ENCODE measurements around the gene FSTL5. TPM values are rescaled to one million over a fixed set of nuclear protein-coding genes. Genes with fewer than 3 reads are reported as not detected.

The FSTL5 gene
- polyA plus RNA-seq, 3 donors: 1.6 to 3.4 (median 1.9) TPM

DNA sequence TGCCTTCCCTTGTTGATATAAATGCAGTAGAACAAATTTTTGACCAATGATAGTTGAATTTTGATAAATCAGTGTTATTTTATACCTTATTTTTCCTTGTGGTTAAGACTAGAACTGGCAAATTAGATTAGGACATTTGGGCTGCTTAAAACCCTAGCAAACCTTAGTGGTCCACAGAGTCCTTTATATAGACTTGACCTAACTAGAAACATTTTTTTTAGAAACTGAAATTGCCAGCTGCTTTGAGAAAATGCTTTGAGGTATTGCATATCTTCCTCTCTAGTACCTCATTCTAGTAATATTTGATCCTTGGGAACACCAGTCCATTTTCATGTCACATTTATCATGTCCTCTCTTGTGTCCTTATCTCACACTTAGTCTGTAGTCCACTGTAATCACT, 580.3 kb downstream of the FSTL5 start:
- DNase-seq: no peak

DNA sequence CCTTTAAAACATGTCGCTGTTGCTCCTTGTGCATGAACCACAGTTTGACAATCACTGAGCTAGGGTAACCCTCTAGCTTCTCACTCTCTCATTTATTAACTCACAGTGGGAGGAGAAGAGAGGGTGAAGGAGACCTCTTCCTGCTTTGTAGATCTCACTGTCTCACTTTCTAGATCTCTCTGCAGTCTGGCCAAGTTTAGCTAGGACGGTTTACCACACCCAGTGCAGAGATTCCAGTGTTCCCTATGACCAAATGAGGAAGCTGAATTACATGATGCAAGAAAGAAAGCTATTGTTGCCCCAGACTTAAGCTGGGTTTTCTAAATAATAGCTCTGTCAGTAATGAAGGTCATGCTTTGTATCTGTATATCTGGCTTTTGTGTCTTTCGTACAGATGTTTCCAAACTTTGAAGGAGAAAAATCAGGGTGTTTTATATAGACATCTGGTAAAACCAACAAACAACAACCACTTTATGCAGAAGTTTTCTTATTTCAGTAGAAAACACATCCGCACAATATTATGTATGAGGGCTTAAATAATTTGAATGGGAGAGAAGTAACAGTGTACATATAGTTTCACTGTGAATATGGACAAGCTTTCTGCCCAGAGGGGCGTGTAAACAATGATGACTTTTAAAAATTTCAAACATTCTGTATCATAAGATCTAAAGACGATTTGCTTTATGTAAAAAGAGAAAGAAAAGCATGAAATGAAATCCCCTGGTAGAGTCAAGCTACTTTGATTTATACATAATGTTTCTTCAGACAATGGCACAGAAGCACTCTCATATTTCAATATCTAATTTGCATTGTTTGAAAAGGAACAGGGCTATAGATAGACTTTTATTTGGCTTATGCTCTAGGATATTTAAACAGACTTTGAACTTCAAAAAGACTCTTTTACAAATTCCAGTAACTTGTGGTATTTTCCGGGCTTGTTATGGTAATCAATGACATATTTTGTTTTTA, 582.3 kb downstream of the FSTL5 start:
- DNase-seq: no peak

DNA sequence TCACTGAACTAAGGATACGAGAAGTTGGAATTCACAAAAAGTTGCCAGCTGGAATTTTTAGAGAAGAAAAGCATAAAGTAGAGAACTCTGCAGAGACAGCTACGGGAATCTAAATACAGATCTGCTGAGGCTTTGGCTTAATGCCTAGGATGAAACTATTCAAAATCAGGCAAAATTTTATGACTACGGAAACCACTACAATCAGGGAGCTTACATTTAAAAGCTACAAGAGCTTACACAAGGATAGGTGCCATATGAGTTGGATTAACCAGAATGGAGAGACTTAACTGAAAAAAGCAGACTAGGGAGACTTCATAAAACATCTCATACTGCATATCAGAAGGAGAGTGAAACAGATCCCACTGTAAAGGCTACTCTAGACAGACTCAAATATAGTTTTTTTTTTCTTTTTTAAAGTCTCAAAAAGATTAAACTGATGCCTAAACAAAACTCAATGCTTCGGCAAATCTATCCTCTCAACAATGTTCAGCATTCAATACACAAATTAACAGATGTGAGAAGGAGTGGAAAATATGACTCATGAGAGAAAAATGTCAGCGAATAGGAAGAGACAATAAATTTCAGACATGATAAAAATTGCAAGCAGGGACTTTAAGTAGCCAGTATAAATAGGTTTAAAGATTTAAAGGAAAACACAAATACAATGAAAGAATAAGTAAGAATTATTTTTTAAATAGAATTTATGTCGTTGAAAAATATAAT, 586.1 kb downstream of the FSTL5 start:
- peak; percentile 9 for DNase-seq

DNA sequence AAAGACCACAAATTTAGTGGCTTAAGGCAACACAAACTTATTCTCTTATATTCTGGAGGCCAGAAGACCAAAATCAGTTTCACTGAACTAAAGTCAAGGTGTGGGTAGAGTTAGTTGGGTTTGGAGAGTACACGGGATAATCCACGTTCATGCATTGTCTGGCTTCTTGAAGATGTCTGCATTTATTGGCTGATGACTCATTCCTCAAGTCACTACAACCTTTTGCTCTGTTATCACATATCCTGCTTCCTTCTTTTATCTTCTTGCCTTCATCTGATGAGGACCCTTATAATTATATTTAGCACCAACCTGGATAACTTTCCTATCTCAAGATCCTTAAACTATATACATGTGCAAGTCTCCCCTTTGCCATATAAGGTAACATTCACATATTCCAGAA, 590.0 kb downstream of the FSTL5 start:
- DNase-seq: no peak

GRCh38 chr4:161564230-161564834, 599.5 kb downstream of the FSTL5 start:
- no peak for DNase-seq

DNA sequence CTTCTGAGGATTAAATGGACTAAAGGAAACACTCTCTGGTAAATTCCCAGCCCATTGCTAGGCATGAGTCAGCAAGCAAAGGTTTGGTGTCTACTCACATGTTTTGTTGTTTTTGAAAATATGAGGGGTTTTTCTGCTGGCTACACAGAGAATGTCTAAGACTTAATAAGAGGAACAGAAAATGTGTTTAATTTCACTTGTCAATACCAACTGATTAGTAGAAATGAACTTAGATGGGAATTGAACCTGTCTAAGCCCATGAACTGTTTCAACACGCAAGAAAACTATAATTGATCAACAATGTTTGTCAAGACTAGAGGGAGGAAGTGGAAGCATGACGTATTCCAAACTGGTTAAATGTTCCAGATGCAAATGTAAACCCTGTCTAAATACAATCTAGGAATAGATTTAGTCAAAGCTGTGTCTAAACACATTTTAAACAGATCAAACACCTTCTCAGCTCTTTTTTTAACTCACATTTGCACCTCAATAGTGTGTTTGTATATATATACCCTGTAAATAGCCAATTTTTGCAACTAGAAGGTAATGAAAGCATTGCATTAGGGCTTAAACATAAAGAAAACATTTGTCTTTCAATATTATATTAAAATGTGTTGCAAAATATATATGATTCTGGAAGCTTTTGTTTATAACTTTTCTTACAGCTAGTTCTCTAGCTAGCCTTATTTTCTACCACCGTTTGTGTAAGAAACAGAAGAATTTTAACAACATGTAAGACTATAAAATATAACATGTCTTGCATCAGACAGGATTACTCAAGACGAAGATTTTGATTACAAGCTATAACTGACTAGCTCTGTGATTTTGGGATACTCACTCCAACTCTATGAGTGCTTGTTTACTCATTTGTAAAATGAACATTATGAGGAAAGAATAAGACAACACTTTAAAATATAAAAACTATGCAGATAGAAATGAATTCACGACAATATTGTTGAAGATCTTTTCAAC, 607.8 kb downstream of the FSTL5 start:
- no peak for DNase-seq

- DNase-seq: peak; percentile 16
These were observed 609.3 kb downstream of the FSTL5 start for GRCh38 chr4:161554372-161554990.

- DNase-seq: no peak
These were observed 616.9 kb downstream of the FSTL5 start for GRCh38 chr4:161546902-161547301.

DNA sequence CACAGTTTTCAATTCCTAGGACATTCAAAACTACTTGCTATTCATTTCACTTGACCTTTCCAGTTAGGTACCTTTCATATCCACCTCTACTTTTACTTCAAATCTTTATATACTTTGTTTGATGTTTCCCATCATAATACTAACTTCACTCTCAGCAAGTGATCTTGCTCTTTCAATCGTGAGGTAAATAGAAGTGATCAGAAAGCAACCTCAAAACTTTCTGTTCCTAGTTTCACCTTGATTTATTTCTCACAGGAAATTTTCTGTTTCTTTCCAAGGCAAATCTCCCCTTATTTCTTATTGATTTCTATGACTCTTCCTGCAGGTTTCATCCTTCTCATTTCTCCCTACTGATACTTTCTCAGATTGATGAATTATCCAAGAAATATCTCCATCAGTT, 623.5 kb downstream of the FSTL5 start:
- no peak for DNase-seq

- DNase-seq: no peak
These were observed 624.9 kb downstream of the FSTL5 start for GRCh38 chr4:161538941-161539340.

GRCh38 chr4:161530710-161531109, 633.1 kb downstream of the FSTL5 start:
- DNase-seq: no peak

GRCh38 chr4:161525121-161525520, 638.7 kb downstream of the FSTL5 start:
- DNase-seq: no peak

DNA sequence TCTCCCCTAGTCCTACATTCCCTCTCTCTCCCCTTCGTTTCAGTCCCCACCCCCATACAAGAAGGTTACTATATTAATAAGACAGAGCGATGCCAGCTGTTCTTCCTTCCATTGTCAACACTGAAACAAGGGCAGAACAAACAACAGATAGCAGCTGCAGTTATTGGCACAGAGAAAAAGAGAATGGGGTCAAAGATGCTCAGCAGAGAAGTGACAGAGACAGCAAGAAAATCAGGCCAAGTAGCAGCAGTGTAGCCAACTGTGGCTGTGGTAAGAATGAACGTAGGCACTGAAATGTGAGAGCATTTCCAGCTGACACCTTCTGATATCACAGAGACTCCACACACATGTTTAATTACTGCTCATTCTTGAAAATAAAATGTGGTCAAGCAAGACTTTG, 641.8 kb downstream of the FSTL5 start:
- peak; percentile 10 for DNase-seq

GRCh38 chr4:161519611-161520010, 644.2 kb downstream of the FSTL5 start:
- DNase-seq: no peak

GRCh38 chr4:161517941-161518340, 645.9 kb downstream of the FSTL5 start:
- DNase-seq: no peak

- no peak for DNase-seq
These were observed 658.7 kb downstream of the FSTL5 start for GRCh38 chr4:161505141-161505540.

DNA sequence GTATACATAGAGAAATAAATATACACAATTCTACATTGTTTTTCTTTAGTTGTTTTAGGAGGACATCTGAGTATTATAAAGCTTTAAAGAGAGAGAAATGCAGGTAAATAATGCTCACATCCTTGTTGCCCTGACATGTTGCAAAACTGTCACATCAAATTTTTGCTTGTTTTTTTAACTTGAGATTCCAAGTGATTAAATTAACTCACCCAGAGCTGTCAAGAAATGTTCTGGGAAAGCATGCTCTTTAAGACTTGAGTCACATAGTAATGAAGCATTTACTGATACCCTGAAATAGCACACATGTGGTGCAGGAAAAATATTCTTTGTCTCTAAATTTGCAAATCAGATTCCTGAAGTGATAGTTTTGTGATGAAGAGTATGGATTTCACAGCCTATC, 665.6 kb downstream of the FSTL5 start:
- DNase-seq: no peak

GRCh38 chr4:161486461-161486860, 677.3 kb downstream of the FSTL5 start:
- DNase-seq: no peak

DNA sequence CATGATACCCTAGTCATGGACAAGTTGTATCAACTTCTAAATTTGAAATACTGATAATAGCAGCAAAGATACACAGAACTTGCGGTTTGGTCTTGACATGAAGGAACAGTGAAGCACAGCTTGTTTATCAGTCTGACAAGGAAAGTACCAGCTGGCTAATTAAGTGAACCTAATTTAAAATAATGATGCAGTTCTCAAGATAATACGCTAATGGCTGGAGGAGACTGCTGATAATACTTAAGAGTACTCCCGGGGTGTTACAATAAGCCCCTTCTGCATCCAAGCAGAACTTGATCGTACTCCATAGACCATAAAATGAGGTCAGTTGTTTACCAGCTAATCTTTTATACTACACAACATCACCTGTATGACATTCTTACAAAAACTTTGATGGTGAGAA, 697.5 kb downstream of the FSTL5 start:
- DNase-seq: no peak

DNA sequence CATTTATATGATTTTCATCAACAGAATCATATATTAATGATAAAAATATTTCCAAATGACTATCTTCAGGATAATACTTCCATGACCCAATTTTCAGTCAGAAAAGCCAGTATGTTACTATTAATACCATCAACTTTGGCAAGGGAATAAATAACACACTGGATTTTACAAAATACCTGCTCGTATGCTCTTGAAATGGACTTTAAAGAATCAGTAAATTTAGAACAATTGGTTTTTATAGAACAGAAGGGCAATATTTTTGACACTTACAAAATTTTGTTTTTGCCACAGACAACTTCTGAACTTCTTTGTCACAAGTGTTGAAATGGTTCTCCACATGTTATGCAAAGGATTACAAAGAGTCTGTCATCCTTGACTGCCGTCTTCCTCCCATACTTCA, 700.4 kb downstream of the FSTL5 start:
- no peak for DNase-seq

- DNase-seq: no peak
These were observed 705.9 kb downstream of the FSTL5 start for GRCh38 chr4:161457906-161458305.
